Limb (tissue), 2 donors: ENCODE measurements around the gene SLC16A4.
"Not testable (repeated sequence)": the region's sequence is repeated elsewhere in the genome, so short reads cannot be mapped to it uniquely, and the experiment has no call there.

Source experiments
- DNase-seq, 2 donors: peaks; one replicate each; pipeline ENCODE4 v3.0.0-alpha.2; 2016; ENCODE audit errors: extremely low spot score in 2 of 2

The SLC16A4 gene

GRCh38 chr1:110390692-110391245 is at the start of gene SLC16A4:
SLC16A4 (minus strand) TSS chr1:110391026; CDS start chr1:110389323, 1,703 bp downstream.
- DNase-seq: peak; percentile 30 to 49

- DNase-seq: not testable (repeated sequence)
Measured at GRCh38 chr1:110439873-110440272, 49.0 kb upstream of the SLC16A4 start.

- no peak for DNase-seq
Measured at GRCh38 chr1:110438893-110439292, 48.1 kb upstream of the SLC16A4 start.

GRCh38 chr1:110437645-110438299 is 46.9 kb upstream of the SLC16A4 start:
- not testable (repeated sequence) for DNase-seq

GRCh38 chr1:110436635-110437034 is 45.8 kb upstream of the SLC16A4 start:
- no peak for DNase-seq

GRCh38 chr1:110434946-110435345 is 44.1 kb upstream of the SLC16A4 start:
- no peak for DNase-seq

GRCh38 chr1:110433803-110434202 is 43.0 kb upstream of the SLC16A4 start:
- no peak for DNase-seq

GRCh38 chr1:110433213-110433612 is 42.4 kb upstream of the SLC16A4 start:
- no peak for DNase-seq

GRCh38 chr1:110430901-110431300 is 40.1 kb upstream of the SLC16A4 start:
- DNase-seq: no peak

- DNase-seq: no peak
Measured at GRCh38 chr1:110430366-110430765, 39.5 kb upstream of the SLC16A4 start.

- no peak for DNase-seq
Measured at GRCh38 chr1:110428946-110429345, 38.1 kb upstream of the SLC16A4 start.

- DNase-seq: no peak
Measured at GRCh38 chr1:110426854-110427253, 36.0 kb upstream of the SLC16A4 start.

- DNase-seq: peak; percentile 4 to 41
Measured at GRCh38 chr1:110425612-110426152, 34.9 kb upstream of the SLC16A4 start.

- DNase-seq: no peak
Measured at GRCh38 chr1:110424699-110425611, 34.1 kb upstream of the SLC16A4 start.

GRCh38 chr1:110420874-110421793 is 30.3 kb upstream of the SLC16A4 start:
- DNase-seq: no peak

GRCh38 chr1:110420023-110420662 is 29.3 kb upstream of the SLC16A4 start:
- DNase-seq: no peak

- DNase-seq: no peak
Measured at GRCh38 chr1:110418729-110419128, 27.9 kb upstream of the SLC16A4 start.

- DNase-seq: not testable (repeated sequence)
Measured at GRCh38 chr1:110413045-110413444, 22.2 kb upstream of the SLC16A4 start.

GRCh38 chr1:110412576-110412975 is 21.8 kb upstream of the SLC16A4 start:
- peak in 1 of 2 donors; percentile 72 for DNase-seq

- no peak for DNase-seq
Measured at GRCh38 chr1:110411173-110411735, 20.4 kb upstream of the SLC16A4 start.
